Measurements from ENCODE around the gene HPS3. TPM values are rescaled to one million over a fixed set of nuclear protein-coding genes. Genes with fewer than 3 reads are reported as not detected.

The HPS3 gene
- total and polyA plus RNA-seq, 2 of the 4 experiments (the other 2 are of a cell fraction) = 15.2 to 24.2 TPM

DNA sequence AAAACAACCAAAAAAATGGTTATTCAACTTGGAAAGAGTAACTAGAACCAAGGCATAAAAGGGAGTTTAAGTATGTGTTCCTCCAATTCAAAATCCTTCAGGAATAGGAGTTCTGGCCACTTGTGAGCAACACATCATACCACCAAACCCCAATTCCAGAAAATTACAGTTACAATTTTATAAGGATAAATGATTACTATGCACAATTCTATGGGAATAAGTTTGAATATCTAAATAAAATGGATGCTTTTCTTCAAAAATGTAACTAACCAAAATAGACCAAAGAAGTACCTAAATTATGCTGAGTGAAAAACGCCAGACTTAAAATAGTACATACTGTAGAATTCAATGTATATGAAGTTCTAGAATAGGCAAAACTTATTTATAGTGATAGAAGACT is 47.7 kb upstream of the HPS3 start:
- dilution Hi-C loops (cut with HindIII; ENCODE audit: low sequenced_read_pairs, unreplicated experiment) = no loop called here
- Histone ChIP-seq H3K4ac (ENCODE audit: low read depth, low read length) (no peak overlapping the region), H3K27ac (ENCODE audit: insufficient read depth, low read length) (no peak overlapping the region), H3K9ac (ENCODE audit: low read depth, low read length) (no peak overlapping the region), H3K79me1 (ENCODE audit: low read depth in 1 of 2, low read length in 2 of 2) (peaks cover 24 to 45% of the 10 kb centered on the region in 2 experiments), H2AK5ac (ENCODE audit: low read depth, low read length) (no peak overlapping the region), H2AK9ac (replicated peaks; ENCODE audit: low read depth, low read length, poor library complexity) (no peak overlapping the region), H3K4me2 (ENCODE audit: low read depth, low read length) (no peak overlapping the region), H3K9me1 (ENCODE audit: insufficient read depth, low read length) (no peaks in the 10 kb centered on the region), H3K9me3 (ENCODE audit: control insufficient read depth, insufficient read depth, low read length) (no peaks in the 10 kb centered on the region), H2BK120ac (ENCODE audit: low read depth, low read length) (no peak overlapping the region), H3K4me1 (ENCODE audit: control insufficient read depth, insufficient read depth, low read length) (0 out of 2 replicates have a peak, but pooled peaks cover 2% of the 10 kb centered on the region), H3K14ac (replicated peaks; ENCODE audit: low read depth, low read length) (no peak overlapping the region), H3K27me3 (ENCODE audit: control insufficient read depth, insufficient read depth, low read length) (no peaks in the 10 kb centered on the region), H4K91ac (ENCODE audit: insufficient read depth, low read depth, low read length) (no peak overlapping the region), H3K56ac (ENCODE audit: extremely low read depth, insufficient read depth, low read length) (no peak overlapping the region), H2AFZ (replicated peaks; ENCODE audit: low read length, poor library complexity) (no peak overlapping the region), H3K23ac (ENCODE audit: low read depth, low read length) (no peak overlapping the region), H4K5ac (ENCODE audit: low read depth, low read length) (no peak overlapping the region), H2BK20ac (ENCODE audit: low read depth, low read length) (no peak overlapping the region), H2BK15ac (ENCODE audit: low read depth, low read length) (no peak overlapping the region), H3K18ac (ENCODE audit: low read depth, low read length) (no peak overlapping the region), H3K36me3 (ENCODE audit: control insufficient read depth, insufficient read depth, low read length) (peaks cover 3% of the 10 kb centered on the region), H4K20me1 (ENCODE audit: insufficient read depth, low read length) (no peaks in the 10 kb centered on the region; the same call in 1 of the 2 replicates), H2BK5ac (ENCODE audit: low read depth, low read length, poor library complexity, severe bottlenecking) (no peak overlapping the region), H3K4me3 (ENCODE audit: insufficient read depth, low read depth, low read length) (no peak overlapping the region), H4K8ac (ENCODE audit: low read depth in 2 of 2, low read length in 2 of 2) (no peak overlapping the region)
- no CpG with 5 or more reads among the region's 1 CpG for WGBS, 2 experiments (ENCODE audit: extremely low coverage in 2 of 2, insufficient read length in 1 of 2)
- no TSS peak for BruUV-seq (replicated peaks)
- in situ Hi-C loops (cut with MboI; ENCODE audit: low sequenced_read_pairs) = no loop called here
- TF ChIP-seq MAFK (IDR thresholded peaks at IDR 0.05; ENCODE audit: low read depth, low read length) = no peak
- TF ChIP-seq, protein P1, sequence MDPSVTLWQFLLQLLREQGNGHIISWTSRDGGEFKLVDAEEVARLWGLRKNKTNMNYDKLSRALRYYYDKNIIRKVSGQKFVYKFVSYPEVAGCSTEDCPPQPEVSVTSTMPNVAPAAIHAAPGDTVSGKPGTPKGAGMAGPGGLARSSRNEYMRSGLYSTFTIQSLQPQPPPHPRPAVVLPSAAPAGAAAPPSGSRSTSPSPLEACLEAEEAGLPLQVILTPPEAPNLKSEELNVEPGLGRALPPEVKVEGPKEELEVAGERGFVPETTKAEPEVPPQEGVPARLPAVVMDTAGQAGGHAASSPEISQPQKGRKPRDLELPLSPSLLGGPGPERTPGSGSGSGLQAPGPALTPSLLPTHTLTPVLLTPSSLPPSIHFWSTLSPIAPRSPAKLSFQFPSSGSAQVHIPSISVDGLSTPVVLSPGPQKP (IDR thresholded peaks at IDR 0.05; ENCODE audit: borderline replicate concordance, low read depth, low read length) = no peak
- TF ChIP-seq SMC3 (IDR thresholded peaks at IDR 0.05; ENCODE audit: low read depth, low read length) = no peak
- TF ChIP-seq FOS (IDR thresholded peaks at IDR 0.05; ENCODE audit: low read depth, low read length) = no peak
- no peak for TF ChIP-seq MAZ (IDR thresholded peaks at IDR 0.05; ENCODE audit: borderline replicate concordance, low read depth, low read length)
- ATAC-seq (ENCODE audit: low read depth) (no peak), DNase-seq (no peak)
- POLR2A ChIA-PET (ENCODE audit: unreplicated experiment) = no interaction called here
- CTCF ChIA-PET = no interaction called here
- intact Hi-C loops (cut with micrococcal nuclease) = no loop called here

Measured in IMR-90 (cell line).